ENCODE results near the gene SLC2A4RG. TPM values are rescaled to one million over a fixed set of nuclear protein-coding genes. Genes with fewer than 3 reads are reported as not detected.

SLC2A4RG gene
- total and polyA plus RNA-seq, 2 of the 13 experiments (the other 11 are each of a cell fraction or from before 2014, with no cell fraction given), result 91.4 to 95.9 TPM

DNA sequence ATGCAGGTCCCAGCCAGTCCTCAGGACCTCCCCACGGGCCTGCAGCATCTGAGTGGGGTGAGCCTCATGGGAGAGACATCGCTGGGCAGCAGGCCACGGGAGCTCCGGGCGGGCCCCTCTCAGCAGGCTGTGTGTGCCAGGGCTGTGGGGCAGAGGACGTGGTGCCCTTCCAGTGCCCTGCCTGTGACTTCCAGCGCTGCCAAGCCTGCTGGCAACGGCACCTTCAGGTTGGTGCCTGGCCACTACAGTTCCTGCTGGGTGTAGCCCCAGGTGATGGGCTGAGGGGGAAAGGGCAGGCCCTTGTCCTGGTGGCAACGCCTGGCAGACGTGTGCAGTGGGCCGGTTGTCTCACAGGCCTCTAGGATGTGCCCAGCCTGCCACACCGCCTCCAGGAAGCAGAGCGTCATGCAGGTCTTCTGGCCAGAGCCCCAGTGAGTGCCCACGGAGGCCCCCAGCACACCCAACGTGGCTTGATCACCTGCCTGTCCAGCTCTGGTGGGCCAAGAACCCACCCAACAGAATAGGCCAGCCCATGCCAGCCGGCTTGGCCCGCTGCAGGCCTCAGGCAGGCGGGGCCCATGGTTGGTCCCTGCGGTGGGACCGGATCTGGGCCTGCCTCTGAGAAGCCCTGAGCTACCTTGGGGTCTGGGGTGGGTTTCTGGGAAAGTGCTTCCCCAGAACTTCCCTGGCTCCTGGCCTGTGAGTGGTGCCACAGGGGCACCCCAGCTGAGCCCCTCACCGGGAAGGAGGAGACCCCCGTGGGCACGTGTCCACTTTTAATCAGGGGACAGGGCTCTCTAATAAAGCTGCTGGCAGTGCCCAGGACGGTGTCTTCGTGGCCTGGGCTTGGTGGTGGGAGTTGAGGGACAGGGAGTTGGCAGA, 43.9 kb upstream of the SLC2A4RG start (continued):
- TF ChIP-seq TBX3 (IDR thresholded peaks at IDR 0.05; ENCODE audit: borderline replicate concordance) (no peak), NFKBIZ (CRISPR knock-in tag; IDR thresholded peaks at IDR 0.05) (no peak), ZNF501 (CRISPR knock-in tag; IDR thresholded peaks at IDR 0.05) (peak; percentile 39; the same call in 1 of the 2 replicates), SRSF1 (optimal IDR thresholded peaks at IDR 0.05; ENCODE audit: low read depth, low read length) (peak; percentile 7), EP300 (IDR thresholded peaks at IDR 0.05; ENCODE audit: low read depth in 2 of 2, low read length in 2 of 2) (no peak), EP300 (CRISPR knock-in tag; IDR thresholded peaks at IDR 0.05; ENCODE audit: borderline replicate concordance) (no peak), AGO2 (optimal IDR thresholded peaks at IDR 0.05; ENCODE audit: low read depth, low read length) (peak; percentile 69), DMAP1 (CRISPR knock-in tag; IDR thresholded peaks at IDR 0.05) (no peak), NFE2 (CRISPR knock-in tag; IDR thresholded peaks at IDR 0.05) (no peak), JUND (CRISPR knock-in tag; IDR thresholded peaks at IDR 0.05) (no peak), ZNF746 (CRISPR knock-in tag; IDR thresholded peaks at IDR 0.05) (no peak), SRY (CRISPR knock-in tag; IDR thresholded peaks at IDR 0.05) (0 out of 2 replicates have a peak, but pooled peaks have one; percentile 18), ZNF781 (CRISPR knock-in tag; IDR thresholded peaks at IDR 0.05; ENCODE audit: borderline replicate concordance, not compliant biosample characterization) (no peak), RAD21 (CRISPR knock-in tag; IDR thresholded peaks at IDR 0.05) (no peak), TBL1XR1 (IDR thresholded peaks at IDR 0.05; ENCODE audit: borderline replicate concordance, low read length, partially characterized antibody) (no peak)
- TF ChIP-seq, protein P1, sequence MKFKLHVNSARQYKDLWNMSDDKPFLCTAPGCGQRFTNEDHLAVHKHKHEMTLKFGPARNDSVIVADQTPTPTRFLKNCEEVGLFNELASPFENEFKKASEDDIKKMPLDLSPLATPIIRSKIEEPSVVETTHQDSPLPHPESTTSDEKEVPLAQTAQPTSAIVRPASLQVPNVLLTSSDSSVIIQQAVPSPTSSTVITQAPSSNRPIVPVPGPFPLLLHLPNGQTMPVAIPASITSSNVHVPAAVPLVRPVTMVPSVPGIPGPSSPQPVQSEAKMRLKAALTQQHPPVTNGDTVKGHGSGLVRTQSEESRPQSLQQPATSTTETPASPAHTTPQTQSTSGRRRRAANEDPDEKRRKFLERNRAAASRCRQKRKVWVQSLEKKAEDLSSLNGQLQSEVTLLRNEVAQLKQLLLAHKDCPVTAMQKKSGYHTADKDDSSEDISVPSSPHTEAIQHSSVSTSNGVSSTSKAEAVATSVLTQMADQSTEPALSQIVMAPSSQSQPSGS (CRISPR knock-in tag; IDR thresholded peaks at IDR 0.05), result no peak
- TF ChIP-seq, protein P2, sequence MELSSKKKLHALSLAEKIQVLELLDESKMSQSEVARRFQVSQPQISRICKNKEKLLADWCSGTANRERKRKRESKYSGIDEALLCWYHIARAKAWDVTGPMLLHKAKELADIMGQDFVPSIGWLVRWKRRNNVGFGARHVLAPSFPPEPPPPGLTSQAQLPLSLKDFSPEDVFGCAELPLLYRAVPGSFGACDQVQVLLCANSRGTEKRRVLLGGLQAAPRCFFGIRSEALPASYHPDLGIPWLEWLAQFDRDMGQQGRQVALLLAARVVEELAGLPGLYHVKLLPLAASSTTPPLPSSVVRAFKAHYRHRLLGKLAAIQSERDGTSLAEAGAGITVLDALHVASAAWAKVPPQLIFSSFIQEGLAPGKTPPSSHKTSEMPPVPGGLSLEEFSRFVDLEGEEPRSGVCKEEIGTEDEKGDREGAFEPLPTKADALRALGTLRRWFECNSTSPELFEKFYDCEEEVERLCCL (CRISPR knock-in tag; IDR thresholded peaks at IDR 0.05; ENCODE audit: borderline replicate concordance), result no peak
- TF ChIP-seq, protein P3, sequence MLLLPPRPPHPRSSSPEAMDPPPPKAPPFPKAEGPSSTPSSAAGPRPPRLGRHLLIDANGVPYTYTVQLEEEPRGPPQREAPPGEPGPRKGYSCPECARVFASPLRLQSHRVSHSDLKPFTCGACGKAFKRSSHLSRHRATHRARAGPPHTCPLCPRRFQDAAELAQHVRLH (CRISPR knock-in tag; IDR thresholded peaks at IDR 0.05; ENCODE audit: borderline replicate concordance, low read depth), result no peak
- TF ChIP-seq, protein P4, sequence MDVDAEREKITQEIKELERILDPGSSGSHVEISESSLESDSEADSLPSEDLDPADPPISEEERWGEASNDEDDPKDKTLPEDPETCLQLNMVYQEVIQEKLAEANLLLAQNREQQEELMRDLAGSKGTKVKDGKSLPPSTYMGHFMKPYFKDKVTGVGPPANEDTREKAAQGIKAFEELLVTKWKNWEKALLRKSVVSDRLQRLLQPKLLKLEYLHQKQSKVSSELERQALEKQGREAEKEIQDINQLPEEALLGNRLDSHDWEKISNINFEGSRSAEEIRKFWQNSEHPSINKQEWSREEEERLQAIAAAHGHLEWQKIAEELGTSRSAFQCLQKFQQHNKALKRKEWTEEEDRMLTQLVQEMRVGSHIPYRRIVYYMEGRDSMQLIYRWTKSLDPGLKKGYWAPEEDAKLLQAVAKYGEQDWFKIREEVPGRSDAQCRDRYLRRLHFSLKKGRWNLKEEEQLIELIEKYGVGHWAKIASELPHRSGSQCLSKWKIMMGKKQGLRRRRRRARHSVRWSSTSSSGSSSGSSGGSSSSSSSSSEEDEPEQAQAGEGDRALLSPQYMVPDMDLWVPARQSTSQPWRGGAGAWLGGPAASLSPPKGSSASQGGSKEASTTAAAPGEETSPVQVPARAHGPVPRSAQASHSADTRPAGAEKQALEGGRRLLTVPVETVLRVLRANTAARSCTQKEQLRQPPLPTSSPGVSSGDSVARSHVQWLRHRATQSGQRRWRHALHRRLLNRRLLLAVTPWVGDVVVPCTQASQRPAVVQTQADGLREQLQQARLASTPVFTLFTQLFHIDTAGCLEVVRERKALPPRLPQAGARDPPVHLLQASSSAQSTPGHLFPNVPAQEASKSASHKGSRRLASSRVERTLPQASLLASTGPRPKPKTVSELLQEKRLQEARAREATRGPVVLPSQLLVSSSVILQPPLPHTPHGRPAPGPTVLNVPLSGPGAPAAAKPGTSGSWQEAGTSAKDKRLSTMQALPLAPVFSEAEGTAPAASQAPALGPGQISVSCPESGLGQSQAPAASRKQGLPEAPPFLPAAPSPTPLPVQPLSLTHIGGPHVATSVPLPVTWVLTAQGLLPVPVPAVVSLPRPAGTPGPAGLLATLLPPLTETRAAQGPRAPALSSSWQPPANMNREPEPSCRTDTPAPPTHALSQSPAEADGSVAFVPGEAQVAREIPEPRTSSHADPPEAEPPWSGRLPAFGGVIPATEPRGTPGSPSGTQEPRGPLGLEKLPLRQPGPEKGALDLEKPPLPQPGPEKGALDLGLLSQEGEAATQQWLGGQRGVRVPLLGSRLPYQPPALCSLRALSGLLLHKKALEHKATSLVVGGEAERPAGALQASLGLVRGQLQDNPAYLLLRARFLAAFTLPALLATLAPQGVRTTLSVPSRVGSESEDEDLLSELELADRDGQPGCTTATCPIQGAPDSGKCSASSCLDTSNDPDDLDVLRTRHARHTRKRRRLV (CRISPR knock-in tag; IDR thresholded peaks at IDR 0.05), result no peak

All from HepG2 (cell line).